GM18907 (cell line): ENCODE data around the gene PARK7.

Experiments used
- ATAC-seq: cut with Tn5 transposase; IDR thresholded peaks from one replicate; pipeline ENCODE4 v1.9.1; 2021; ENCODE audit warnings: mild to moderate bottlenecking, moderate library complexity; ENCODE audit not compliant: unreplicated experiment

PARK7 gene

DNA sequence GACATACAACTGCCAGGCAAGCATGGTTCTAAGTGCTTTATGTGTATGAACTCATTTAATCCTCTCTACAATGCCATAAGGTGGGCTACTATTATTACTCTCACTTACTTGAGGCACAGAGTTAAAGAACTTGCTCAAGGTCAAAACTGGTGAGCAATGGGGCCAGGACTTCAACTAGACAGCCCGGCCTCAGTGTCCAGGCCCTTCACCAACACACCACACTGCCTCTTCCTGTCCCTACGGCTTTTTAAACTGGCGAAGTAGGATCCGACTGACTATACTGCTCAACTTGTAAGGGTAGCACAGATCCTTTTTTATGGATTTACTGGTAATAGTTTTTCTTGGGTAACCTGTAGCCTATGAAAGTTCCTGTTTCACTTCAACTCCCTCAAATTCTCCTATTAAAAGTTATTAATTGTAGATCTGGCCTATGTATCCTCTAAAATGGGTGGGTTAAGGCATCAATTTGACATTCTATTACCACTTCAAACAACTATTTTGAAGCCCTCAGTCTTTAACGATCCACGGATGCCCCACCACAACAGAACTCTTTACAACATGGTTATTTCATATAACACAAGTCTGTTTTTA, 60.3 kb downstream of the PARK7 start:
- ATAC-seq: no peak

DNA sequence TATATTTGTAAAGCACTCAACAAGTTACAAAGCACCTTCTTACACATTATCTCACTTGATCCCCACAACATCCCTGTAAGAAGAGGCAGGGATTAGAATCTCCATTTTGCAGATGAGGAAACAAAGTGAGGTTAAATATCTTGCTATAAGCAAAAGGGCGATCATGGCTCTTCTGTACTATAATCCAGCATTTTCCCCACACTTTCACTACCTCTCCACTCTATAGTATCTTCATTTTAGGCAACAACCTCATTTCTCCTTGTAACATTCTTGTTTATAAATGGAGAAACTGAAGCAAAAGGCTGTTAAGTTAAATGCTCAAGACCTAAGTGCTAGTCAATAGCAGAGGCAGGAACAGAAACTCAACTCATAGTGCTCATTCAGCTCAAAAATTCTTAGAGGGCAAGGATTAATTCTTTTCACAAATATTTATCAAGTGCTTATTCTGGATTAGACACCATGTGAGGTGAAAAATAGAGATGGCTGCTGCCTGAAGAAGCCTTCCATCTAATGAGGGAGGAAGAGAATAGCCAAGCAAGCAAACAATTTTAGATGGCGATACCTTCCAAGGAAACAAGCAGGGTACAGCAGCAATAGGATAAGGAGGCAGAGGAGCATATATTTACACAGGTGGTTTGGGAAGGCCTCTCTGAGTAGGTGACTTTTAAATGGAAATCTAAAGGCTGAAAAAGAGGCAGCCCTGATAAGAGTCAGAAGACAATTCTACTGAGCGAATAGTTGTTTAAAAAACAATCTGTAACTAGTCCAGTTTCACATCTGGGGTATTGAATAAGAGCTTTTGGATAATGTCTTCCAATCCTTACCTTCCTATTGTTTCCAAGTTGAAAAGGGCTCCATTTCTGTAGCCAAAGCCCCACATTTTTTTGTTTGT, 61.1 kb downstream of the PARK7 start:
- no peak for ATAC-seq

DNA sequence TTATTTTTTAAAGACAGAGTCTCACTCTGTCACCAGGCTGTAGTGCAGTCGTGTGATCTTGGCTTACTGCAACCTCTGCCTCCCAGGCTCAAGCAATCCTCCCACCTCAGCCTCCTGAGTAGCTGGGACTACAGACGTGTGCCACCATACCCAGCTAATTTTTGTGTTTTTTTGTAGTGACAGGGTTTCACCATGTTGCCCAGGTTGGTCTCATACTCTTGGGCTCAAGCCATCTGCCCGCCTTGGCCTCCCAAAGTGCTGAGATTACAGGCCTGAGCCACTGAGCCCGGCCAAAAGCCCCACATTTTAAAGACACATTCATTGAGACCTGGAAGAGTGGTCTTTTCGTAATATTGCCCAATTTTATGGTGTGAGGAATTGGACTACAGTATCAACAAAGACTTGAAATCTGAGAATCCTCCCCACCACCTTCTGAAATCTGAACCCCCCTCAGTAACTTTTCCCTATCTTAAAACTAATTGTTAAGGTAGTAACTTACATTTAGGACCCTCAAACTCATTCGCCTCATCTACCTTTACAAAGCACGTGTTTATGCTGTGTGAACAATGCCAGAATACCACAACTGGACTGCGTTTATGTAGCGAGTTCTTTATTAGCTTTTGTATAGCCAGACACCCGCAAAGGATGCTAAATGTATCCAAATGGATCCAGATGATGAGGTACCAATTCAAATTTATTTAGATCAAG, 61.9 kb downstream of the PARK7 start:
- no peak for ATAC-seq

DNA sequence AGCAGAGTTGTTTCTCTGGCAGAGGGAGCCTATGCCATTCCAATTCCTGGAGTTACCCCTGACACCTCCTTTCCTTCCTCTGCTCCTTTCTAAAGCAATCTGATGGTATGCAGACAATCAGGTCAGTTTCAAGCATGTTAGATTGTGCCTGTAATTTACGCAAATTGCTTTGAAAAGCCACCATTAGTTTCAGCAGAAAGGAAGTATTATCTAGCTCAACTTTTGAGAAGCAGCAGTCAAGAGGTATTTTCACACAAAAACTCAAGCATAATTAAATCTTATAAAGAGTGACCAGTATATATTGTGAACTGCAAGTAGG, 62.4 kb downstream of the PARK7 start:
- ATAC-seq: no peak

DNA sequence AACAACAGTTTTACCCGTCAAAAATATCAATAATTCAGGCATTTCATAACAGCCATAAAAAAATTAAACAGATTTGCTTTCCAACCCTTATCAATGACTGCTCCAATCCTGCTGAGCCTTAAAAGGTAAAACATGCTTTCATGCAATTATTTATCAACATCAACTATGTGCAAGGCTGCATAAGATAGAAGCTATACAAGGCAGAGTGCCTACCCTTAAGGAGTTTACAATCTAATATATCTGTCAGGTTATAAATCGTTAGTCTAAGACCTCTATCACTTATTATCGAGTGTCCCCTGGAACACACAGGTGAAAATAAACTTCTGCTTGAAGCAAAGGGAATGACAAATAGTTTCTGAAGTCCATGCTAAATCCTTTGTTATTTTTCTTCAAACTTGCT, 62.8 kb downstream of the PARK7 start:
- no peak for ATAC-seq

DNA sequence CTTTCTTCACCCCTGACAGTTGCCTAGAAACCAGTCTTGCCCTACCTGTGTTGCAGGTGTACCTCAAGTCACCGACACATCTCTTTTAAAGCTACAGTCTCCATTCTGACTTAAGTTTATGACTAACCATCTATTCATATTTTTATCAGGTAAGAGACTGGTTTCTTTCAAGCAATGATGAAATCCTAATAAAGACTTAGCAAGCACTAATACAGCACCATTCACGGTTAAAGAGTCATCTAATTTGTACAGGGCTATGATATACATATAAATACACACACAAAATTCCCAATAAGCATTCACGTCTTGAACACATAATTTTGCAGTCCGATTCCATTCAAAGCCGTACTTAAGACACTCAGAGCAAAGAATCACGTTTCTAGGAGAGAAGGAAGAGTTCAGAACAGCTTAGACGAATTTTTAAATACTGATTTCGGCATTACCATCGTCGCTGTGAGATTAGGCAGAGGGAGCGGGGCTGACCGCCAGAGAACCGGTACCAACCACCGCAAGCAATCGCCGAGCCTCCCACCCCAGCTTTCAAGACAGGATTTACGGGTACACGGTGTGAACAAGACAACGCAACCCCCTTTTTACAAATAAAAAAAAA, 63.7 kb downstream of the PARK7 start:
- no peak for ATAC-seq

DNA sequence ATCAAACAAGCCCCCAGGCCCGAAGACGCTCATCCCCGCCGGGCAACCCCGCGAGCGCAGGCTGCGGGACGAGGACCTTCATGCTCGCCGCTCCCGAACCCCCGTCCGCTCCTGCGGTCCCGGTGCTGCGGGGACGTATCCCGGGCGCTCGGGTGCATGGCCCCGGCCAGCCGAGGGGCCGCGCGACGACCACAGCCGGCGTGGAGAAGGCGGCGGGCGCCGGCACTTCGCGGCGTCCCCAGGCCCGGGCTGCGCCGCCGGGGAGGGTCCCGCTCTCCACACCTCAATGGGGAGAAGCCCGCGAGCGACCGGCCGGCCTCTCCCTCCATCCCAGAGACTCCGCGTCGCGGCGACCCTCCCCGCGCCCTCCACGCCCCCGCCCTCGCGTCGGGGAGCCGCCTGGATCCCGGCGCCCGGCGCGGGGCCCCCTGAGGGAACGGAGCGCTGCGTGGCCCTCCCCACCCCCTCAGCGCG, 64.2 kb downstream of the PARK7 start:
- ATAC-seq: peak; percentile 27

DNA sequence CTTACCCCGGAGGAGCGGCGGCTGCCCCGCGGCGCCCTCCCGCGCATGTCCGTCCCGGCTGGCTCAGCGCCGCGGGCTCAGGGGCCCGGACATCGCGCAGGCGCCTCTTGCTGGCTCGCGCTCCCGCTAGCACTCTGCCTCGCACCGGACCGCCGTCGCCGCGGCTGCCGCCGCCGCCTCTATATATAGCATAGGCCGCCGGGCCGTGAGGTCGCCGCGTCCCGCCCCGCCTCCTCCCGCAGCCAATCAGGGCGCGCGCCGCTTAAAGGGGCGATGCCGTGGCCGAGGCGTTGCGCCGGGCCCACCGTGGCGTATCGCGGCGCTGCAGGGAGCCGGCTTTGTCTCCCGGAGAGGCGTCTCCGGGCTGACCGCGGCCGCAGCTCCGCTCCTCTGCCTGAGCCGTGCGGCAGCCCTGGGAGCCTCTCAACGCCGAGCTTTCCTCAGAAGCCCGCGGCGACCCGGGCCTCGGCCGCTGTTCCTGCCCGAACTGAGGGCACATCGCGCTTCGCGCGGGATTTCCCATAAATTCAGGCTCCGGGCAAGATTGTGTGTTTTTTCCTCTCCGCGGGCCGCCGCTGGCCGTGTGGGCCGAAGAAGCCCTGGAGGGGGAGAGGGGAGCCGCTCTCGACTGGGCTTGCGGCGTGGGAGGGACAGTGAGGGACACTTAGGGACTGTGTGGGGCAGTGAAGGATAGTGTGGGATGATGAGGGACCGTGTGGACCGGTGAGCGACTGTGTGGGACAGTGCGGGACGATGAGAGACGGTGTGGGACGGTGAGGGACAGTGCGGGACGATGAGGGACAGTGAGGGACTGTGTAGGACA, 64.9 kb downstream of the PARK7 start, which contains the start of gene ERRFI1:
Gene ERRFI1 (minus strand): TSS at position 157 of the 823 bp plus-strand sequence. CDS start 10,690 bp downstream, outside the sequence.
- peak; percentile 80 for ATAC-seq

DNA sequence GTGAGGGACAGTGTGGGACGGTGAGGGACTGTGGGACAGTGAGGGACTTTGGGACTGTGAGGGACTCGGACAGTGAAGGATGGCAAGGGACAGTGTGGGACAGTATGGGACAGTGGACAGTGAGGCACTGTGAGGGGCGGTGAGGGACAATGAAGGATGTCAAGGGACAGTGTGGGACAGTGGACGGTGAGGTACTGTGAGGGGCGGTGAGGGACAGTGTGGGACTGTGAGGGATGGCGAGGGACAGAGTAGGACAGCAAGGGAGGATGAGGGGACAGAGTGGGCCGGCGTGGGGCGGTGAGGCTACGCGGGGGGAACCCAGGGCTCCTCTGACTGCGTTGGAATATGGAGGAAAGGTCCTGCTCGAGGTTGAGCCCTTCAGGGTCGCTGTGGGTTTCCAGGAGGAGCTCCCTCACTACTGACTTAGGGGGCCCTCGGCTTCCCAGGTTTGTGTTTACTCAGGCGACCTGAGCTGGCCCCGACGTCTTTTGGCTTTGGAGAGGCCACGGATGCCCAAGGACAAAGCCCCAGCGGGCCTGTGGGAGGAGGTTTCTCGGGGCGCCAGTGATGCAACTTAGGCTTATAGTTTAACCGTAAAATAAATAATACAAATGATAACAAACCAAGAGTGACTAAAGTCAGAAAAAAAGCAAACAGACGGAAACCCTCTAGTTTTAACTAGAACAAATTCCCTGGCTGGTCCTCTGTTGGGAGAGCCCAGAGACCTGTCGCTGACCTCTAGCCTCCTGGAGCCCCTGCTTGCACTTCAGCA, 65.7 kb downstream of the PARK7 start:
- ATAC-seq: no peak

DNA sequence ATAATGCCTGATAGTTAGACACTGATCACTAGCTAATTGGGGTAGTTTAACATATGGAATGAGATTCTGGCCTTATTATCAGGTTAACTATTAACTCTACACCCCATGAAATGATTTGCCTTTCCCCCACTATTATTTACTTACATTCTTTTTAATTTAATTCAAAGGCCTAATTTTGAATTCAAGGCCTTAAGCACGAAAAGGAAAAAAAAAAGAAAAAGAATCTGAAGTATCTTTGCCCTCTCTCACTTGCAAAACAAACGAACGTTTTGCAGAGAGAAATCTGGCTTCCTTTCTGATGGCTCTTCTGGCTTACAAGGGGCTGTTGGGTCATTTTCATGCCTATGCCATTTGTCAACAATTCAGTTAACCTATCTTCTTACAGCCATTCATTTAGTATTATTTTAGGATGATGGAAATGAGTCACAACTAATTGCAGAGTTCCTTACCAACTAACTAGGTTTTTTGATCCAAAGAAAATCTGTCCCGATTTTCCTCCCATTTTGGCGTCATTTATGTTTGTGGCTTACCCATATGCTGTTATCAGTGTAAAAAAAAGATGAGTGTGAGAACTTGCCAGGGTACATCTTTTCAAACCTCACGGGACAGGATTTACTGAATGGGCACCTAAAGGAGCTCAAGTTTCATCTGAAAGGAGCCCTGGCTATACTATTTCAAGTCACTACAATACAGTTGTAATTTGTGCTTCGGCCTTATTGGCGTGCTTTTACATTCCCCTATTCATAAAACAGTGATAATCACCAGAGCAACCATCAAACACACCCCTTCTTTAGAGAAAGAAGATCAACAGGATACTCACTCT, 66.4 kb downstream of the PARK7 start:
- ATAC-seq: no peak

DNA sequence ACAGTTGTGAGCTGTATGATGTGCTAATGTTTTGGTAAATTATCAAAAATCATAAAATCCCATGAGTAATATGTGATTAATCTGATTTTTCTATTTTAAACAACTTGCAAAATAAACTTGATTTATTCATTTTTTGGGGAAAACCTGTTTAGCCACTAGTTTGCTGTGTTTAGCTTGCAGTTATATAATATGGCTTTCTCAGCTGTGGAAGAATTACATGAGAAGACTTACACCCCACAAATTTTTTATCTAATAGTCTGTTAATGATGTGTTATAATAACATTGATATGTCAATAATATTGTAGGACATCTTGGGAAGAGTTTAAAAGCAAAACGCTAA, 67.0 kb downstream of the PARK7 start:
- ATAC-seq: no peak

DNA sequence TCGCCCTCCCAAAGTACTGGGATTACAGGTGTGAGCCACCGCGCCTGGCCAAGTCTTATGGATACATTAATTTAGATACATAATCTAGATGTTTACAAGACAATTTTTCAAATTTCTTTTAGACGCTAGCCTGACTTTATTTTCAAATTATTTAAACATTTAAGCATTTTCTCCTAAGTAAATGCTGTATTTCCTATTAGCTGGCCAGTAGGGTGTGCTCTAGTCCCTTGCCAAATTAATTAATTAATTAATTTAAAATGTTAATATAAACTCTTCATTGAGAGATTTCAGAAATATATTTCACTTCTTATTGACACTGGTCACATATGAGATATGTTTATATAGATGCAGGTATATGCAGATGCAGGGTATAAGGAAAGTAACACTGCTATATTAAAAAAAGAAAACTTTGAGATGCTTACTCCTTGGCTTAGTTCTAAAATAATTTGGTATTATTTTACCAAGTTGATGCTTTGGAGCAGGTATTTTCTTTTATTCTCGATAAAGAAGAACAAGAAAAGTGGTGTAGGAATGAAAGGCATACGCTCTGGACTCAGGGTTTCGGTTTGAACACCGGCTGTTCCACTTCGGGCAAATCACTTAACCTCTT, 69.8 kb downstream of the PARK7 start:
- ATAC-seq: no peak

DNA sequence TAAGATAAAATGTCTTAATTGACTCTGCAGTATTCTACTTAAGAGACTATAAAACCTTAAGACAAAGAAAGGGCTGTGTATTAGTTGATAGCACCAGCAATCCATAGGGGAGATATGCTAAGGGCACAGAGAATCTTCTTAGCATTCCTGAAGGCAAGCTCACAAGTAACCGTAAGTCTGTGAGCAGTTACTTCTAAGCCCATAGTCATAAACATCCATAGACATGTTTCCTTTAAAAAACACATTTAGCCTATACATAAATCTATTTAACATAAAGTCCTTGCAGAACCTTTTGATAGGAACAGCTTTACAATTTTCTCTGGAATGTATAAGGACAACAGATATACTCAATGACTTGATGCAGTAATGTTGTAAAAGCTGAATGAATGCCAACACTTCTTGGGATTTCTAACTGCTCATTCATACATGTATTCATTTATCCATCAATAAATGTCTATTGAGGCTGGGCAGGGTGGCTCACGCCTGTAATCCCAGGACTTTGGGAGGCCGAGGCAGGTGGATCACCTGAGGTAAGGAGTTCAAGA, 70.9 kb downstream of the PARK7 start:
- ATAC-seq: no peak

DNA sequence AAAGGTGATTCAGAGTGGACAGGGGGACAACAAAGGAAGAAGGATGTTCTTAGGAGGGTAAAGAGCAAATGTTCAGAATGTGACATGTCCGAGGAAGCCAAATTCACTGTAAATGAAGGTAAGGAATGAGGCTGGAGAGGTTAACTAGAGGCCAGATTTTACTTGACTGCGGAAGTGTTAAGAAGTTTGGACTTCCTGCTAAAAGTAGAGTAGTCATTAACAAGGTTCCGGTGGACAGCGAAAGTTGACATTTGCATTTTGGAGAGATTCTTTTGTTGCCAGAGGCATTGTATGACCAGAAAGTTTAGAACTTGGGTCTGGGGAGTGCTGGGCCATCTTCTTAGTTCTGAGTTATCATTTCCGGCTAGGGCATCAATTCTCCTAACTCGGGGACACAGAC, 71.8 kb downstream of the PARK7 start:
- no peak for ATAC-seq
